Endothelial cell (in vitro differentiated cells): ENCODE measurements around the gene TBL1XR1. TPM values are rescaled to one million over a fixed set of nuclear protein-coding genes. Genes with fewer than 3 reads are reported as not detected.

Source experiments
- DNase-seq: peaks from one replicate; pipeline ENCODE4 v3.0.0; 2021; ENCODE audit warnings: low spot score
- H3K27ac Mint-ChIP-seq: one replicate; pipeline ENCODE4 v1.8.0; 2021; ENCODE audit warnings: mixed read lengths, inconsistent platforms; ENCODE audit not compliant: unreplicated experiment
- H3K27me3 Mint-ChIP-seq: one replicate; pipeline ENCODE4 v1.8.0; 2021; ENCODE audit warnings: mild to moderate bottlenecking, moderate library complexity, mixed read lengths, inconsistent platforms; ENCODE audit not compliant: unreplicated experiment
- H3K36me3 Mint-ChIP-seq: one replicate; pipeline ENCODE4 v1.8.0; 2021; ENCODE audit warnings: mild to moderate bottlenecking, low read depth, mixed read lengths, inconsistent platforms; ENCODE audit not compliant: unreplicated experiment
- H3K4me1 Mint-ChIP-seq: one replicate; pipeline ENCODE4 v1.8.0; 2021; ENCODE audit warnings: mild to moderate bottlenecking, mixed read lengths, inconsistent platforms; ENCODE audit not compliant: unreplicated experiment
- H3K4me3 Mint-ChIP-seq: one replicate; pipeline ENCODE4 v1.8.0; 2021; ENCODE audit warnings: mild to moderate bottlenecking, mixed read lengths, inconsistent platforms; ENCODE audit not compliant: unreplicated experiment
- H3K9me3 Mint-ChIP-seq: one replicate; pipeline ENCODE4 v1.8.0; 2021; ENCODE audit warnings: mixed read lengths, inconsistent platforms; ENCODE audit not compliant: unreplicated experiment
- total RNA-seq: library from RNA; stranded (reverse); fragmentation: NEBNext Ultra II Directional; extraction: Animal tissue kit (Norgen Biotek cat#: 25700); gene quantifications from one replicate; pipeline ENCODE4 v1.2.1, GENCODE V29; 2021; ENCODE audit not compliant: unreplicated experiment
- TF ChIP-seq, protein P1 (sequence below): fragments of 200-600 bp; sonication (generic); IDR thresholded peaks from one replicate; pipeline ENCODE4 v1.5.0; 2021; ENCODE audit warnings: antibody characterized with exemption; ENCODE audit not compliant: unreplicated experiment

TBL1XR1 gene
- total RNA-seq, 1 donor from 2014 or later = 156 TPM

GRCh38 chr3:177084616-177085015, 112.7 kb downstream of the TBL1XR1 start:
- Mint-ChIP-seq H3K36me3 (peaks cover 12% of the 10 kb centered on the region), H3K9me3 (no peaks in the 10 kb centered on the region), H3K4me1 (peaks cover 27% of the 10 kb centered on the region), H3K4me3 (no peak overlapping the region), H3K27me3 (peaks cover 5% of the 10 kb centered on the region), H3K27ac (peak overlapping the region; percentile 71)
- TF ChIP-seq, protein P1, sequence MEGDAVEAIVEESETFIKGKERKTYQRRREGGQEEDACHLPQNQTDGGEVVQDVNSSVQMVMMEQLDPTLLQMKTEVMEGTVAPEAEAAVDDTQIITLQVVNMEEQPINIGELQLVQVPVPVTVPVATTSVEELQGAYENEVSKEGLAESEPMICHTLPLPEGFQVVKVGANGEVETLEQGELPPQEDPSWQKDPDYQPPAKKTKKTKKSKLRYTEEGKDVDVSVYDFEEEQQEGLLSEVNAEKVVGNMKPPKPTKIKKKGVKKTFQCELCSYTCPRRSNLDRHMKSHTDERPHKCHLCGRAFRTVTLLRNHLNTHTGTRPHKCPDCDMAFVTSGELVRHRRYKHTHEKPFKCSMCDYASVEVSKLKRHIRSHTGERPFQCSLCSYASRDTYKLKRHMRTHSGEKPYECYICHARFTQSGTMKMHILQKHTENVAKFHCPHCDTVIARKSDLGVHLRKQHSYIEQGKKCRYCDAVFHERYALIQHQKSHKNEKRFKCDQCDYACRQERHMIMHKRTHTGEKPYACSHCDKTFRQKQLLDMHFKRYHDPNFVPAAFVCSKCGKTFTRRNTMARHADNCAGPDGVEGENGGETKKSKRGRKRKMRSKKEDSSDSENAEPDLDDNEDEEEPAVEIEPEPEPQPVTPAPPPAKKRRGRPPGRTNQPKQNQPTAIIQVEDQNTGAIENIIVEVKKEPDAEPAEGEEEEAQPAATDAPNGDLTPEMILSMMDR = no peak
- no peak for DNase-seq

DNA sequence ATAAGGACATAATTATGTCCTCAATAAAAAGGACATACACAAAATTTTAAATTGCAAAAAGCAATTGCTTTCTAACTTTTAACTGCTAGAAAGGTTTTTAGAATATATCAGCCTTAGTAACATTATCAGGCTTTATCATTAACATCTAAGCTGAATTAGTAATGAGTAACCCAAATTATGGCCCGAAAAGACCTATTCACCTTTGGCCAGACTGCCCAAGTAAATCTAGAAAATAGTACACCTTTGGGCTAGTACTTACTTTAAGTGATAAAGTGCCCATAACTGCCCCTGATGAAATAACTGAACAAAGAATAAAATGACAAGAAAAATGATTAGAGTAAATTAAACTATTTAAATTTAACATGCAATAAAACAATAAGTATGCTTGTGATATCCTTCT, 117.2 kb downstream of the TBL1XR1 start:
- peaks cover 9% of the 10 kb centered on the region for H3K27me3 Mint-ChIP-seq
- H3K9me3 Mint-ChIP-seq = no peaks in the 10 kb centered on the region
- H3K4me1 Mint-ChIP-seq = peaks cover 21% of the 10 kb centered on the region

DNA sequence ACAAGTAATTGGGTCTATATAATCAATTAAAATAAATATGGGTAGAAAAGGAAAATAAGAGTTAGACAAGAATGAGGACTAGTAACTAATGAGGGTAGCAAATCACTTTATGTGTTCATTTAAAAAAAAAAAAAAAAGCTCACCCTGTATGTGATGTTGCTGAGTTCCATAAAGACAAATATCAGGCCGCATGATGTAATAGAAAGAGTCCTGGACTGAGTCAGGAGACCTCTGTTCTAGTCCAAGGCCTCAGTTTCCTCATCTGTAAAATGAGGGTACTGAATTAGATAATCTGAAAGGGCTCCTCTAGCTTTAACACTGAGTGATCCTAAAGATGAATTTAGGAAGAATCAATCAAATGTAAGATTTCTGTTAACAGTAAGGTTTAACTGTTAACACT, 117.6 kb downstream of the TBL1XR1 start:
- Mint-ChIP-seq H3K27ac (no peak overlapping the region), H3K4me1 (peaks cover 19% of the 10 kb centered on the region), H3K27me3 (peaks cover 11% of the 10 kb centered on the region), H3K4me3 (no peak overlapping the region), H3K36me3 (peaks cover 12% of the 10 kb centered on the region), H3K9me3 (no peaks in the 10 kb centered on the region)
- TF ChIP-seq, protein P1 = no peak
- no peak for DNase-seq

More for the DNA sequence above, 117.2 kb downstream of the TBL1XR1 start:
- DNase-seq = no peak
- peaks cover 15% of the 10 kb centered on the region for H3K36me3 Mint-ChIP-seq
- H3K27ac Mint-ChIP-seq = no peak overlapping the region
- H3K4me3 Mint-ChIP-seq = no peak overlapping the region
- TF ChIP-seq, protein P1 = no peak

DNA sequence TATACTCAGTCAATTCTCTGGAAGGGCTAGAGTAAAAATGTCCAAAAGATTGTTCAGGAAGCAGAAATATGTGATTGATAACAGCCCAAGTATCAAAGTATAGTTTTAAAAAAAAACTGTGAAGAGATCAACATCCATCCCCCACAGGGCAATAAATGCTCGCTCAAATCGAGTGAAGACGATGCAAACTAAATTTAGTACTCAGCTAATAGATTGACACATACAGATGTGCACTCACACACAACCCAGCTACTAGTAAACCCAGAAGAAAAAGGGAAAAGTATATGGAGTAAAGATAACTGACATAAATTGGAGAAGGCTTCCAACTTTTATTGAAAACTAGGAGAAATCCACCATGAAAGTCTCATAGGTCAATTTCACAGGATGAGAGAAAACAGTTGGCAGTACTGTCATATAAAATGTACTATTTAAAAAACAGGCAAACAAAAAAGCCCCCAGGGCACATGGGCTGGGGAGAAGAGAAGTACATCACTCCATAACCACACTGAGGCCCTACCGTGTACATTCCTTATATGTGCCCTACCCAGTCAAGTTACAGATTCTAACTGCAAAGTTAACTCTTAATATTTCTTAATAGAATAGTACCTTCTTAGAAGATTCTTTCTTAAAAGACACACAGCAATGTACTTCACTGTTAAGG, 125.7 kb downstream of the TBL1XR1 start:
- Mint-ChIP-seq H3K4me3 (no peak overlapping the region), H3K27ac (no peak overlapping the region), H3K4me1 (peaks cover 18% of the 10 kb centered on the region), H3K27me3 (peaks cover 8% of the 10 kb centered on the region), H3K36me3 (peaks cover 5% of the 10 kb centered on the region), H3K9me3 (no peaks in the 10 kb centered on the region)
- TF ChIP-seq, protein P1 = no peak
- DNase-seq = no peak

- TF ChIP-seq, protein P1 = no peak
- no peak overlapping the region for H3K4me3 Mint-ChIP-seq
- H3K27me3 Mint-ChIP-seq = peaks cover under 1% of the 10 kb centered on the region
- H3K36me3 Mint-ChIP-seq = peaks cover 9% of the 10 kb centered on the region
- DNase-seq = no peak
- peak overlapping the region; percentile 68 for H3K27ac Mint-ChIP-seq
- no peaks in the 10 kb centered on the region for H3K9me3 Mint-ChIP-seq
- peaks cover 9% of the 10 kb centered on the region for H3K4me1 Mint-ChIP-seq
Observed at GRCh38 chr3:177069514-177070329, 127.6 kb downstream of the TBL1XR1 start.
